Raji (cell line): ENCODE data around the gene MCM3.

Source experiments
- POLR2A ChIP-seq: IDR thresholded peaks from 2 replicates; pipeline ENCODE4 v1.6.1; 2011; ENCODE audit warnings: low read depth, low read length, control low read depth; ENCODE audit not compliant: insufficient read depth

MCM3 gene

GRCh38 chr6:52244400-52244799 is 40.1 kb downstream of the MCM3 start, which contains the start of gene IL17F:
Gene IL17F (minus strand): TSS chr6:52244500. CDS start chr6:52244429, 71 bp downstream.
- no peak for TF ChIP-seq POLR2A

- no peak for TF ChIP-seq POLR2A
Measured at GRCh38 chr6:52243282-52243893, 41.2 kb downstream of the MCM3 start.

- no peak for TF ChIP-seq POLR2A
Measured at GRCh38 chr6:52241819-52242218, 42.7 kb downstream of the MCM3 start.

GRCh38 chr6:52233975-52234823 is 50.3 kb downstream of the MCM3 start:
- no peak for TF ChIP-seq POLR2A

DNA sequence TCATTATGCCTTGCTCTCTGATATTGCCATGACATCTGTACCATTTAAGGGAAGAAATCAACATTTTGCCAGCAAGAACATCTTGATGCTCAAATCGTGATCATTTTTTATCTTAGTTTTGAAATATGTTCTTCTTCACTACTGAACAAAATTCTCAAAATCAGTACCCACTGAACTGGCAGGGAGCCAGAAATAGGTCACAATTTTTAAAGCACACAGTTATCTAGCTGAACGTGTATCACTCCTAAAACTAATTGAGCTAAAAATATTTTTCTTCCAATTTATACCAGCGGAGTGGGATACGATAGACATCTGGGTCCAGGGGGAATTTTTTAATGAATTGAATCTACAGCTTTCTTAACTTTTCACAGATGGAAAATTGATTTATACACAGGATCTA is 51.5 kb downstream of the MCM3 start:
- no peak for TF ChIP-seq POLR2A

DNA sequence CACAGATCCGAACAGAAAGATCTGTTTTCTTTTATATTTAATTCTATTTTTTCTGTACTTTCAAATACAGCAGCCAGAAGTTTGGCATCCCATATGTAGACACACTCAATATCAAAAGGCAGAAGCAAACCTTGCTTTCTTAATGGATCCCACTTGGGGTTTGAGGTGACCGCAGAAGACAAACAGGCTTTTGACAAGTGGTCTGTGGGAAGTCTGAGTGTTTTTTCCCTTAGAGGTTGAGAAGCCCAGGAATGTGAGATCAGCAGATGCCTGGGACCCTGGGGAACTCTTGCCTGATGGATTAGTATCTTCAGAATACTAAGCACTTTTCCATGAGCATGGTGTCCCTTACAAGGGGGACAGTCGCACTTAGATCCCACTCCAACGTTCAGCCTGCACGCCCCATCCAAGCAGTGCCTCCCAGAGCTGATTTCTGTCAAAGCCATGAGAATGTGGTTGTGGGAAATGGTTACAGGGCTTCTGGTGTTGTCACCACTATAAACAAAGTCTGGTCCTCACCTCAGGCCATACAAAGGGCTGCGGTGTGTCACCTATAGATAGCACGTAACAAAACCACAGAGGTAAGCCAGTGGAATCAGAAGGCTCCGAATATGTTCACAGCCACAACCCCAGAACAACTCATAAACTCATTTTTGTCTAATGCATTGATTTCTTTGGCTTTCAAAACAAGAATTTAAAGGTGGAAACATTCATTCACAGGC is 53.0 kb downstream of the MCM3 start:
- no peak for TF ChIP-seq POLR2A

- no peak for TF ChIP-seq POLR2A
Measured at GRCh38 chr6:52230685-52231084, 53.9 kb downstream of the MCM3 start.

DNA sequence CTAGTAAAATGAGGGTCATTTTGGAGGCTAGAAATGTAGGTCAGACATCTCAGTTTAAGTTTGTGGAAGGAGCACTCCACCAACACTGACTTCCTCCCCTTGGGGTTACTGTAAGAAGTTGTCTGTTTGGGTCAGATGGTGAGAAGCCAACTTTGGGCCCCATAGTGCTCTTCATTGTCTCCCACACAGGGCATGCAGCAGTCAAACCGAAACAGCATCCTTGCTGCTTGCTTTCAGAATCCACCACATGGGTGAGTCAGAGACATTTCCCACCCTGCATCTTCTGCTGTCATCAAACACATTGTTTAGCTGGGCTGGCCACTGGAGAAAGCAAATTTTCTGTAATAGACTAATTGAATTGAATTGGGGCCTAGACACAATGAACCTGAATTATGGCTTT is 57.0 kb downstream of the MCM3 start:
- no peak for TF ChIP-seq POLR2A

- TF ChIP-seq POLR2A = no peak
Measured at GRCh38 chr6:52221302-52221701, 63.2 kb downstream of the MCM3 start.

- no peak for TF ChIP-seq POLR2A
Measured at GRCh38 chr6:52217761-52218160, 66.8 kb downstream of the MCM3 start.

DNA sequence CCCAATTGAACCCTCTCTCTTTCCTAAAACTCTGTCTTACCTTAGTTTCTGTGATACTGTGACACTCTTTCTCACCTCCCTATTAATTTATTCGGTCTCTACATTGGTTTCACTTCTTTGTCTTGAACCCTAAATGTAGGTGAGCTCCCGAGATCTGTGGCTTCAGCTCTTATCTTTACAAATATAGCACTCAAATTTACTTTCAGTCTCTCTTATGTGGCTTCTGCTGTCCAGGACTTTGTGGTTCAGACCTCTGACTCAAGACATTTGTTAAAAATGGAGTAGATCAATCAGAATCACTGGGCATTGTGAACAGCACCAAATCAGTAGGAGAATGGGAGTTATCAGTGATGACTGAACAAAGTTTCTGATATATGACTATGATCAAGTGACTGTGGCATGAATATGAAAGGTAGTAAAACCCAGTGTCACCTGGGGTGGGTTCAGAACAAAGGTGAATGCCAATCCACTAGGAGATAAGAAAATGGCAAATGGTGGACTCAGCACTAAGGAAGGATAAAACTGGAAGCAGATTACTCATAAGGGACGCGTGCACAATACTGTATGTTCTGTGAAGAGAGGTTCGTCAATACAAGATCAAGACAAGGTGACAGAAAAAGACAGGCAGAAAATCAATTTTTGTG is 67.5 kb downstream of the MCM3 start:
- TF ChIP-seq POLR2A = no peak

- TF ChIP-seq POLR2A = no peak
Measured at GRCh38 chr6:52215787-52216186, 68.8 kb downstream of the MCM3 start.
